NCI-H2227 (cell line): Measurements from ENCODE around the gene CNTNAP2.
"Not testable (repeated sequence)": the region's sequence is repeated elsewhere in the genome, so short reads cannot be mapped to it uniquely, and the experiment has no call there.

Experiments
- DNase-seq: peaks from one replicate; lab custom pipeline; 2025; ENCODE audit not compliant: unreplicated experiment; lab: John Stamatoyannopoulos, UW

Gene CNTNAP2

DNA sequence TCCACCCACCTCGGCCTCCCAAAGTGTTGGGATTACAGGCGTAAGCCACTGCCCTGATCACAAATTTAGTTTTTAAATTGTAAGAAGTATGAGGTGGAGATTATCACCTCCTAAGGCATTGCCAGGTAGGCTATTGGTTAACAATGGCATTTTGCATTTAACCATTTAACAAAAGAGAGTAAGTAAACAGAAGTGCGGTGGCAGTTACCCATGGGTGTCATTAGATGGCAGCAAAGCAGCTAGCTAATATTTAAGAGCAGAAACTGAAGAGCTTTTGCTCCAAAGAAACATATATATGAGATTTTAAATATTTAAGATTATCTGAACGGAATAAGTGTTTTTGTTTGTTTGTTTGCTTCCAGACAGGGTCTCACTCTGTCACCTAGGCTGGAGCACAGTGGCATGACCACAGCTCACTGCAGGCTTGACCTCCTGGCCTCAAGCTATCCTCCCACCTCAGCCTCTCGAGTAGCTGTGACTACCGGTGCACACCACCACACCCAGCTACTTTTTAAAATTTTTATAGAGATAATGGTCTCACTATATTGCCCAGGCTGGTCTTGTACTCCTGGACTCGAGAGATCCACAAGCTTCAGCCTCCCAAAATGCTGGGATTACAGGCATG, 2148.4 kb downstream of the CNTNAP2 start:
- peak; percentile 72 for DNase-seq

- DNase-seq = no peak
Observed at GRCh38 chr7:148265896-148266295, 2149.3 kb downstream of the CNTNAP2 start.

DNA sequence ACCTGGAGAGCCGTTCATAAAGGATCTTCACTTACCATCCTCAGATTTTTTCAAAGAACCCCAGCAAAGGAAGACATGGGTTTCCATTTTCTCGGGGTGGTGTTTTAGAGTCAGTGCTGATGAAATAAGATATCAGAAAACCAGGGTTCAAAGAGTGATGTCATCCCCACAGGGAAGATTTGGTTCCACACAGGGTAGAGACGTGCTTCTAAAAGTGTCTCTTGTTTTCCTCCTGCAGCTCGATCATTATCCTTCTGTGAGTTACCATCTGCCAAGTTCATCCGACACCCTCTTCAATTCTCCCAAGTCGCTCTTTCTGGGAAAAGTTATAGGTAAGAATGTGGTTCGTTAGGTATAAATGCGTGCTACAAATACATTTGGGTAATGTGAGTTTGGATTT, 2150.2 kb downstream of the CNTNAP2 start:
- DNase-seq = no peak

GRCh38 chr7:148270576-148270975, 2154.0 kb downstream of the CNTNAP2 start:
- no peak for DNase-seq

- DNase-seq = no peak
Observed at GRCh38 chr7:148274118-148274517, 2157.5 kb downstream of the CNTNAP2 start.

DNA sequence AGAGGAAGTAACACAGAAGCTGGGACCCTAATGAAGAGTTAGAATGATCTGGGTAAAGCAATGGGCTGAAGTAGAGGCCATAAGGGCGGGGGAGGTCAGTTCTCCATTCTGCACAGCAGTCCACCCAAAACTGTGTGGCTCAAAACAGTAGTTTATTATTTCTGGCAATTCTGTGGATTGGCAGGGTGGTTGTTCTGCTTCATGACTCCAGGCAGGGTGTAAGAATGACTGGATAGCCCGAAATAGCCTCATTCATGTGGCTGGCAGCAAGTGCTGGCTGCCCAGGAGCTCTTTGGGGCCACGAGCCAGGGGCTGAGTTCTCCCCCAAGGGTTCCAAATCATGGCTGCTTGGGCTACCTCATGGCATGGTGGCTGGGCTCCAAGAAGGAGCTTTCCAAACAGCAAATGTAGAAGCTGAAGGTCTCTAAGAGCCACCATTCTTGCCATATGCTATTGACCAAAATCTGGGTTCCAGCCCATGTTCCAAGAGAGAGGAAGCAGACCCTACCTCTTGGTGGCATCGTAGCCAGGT, 2158.8 kb downstream of the CNTNAP2 start:
- DNase-seq = no peak

GRCh38 chr7:148276314-148277041, 2159.9 kb downstream of the CNTNAP2 start:
- peak; percentile 51 for DNase-seq

- DNase-seq = no peak
Observed at GRCh38 chr7:148277042-148277660, 2160.6 kb downstream of the CNTNAP2 start.

DNA sequence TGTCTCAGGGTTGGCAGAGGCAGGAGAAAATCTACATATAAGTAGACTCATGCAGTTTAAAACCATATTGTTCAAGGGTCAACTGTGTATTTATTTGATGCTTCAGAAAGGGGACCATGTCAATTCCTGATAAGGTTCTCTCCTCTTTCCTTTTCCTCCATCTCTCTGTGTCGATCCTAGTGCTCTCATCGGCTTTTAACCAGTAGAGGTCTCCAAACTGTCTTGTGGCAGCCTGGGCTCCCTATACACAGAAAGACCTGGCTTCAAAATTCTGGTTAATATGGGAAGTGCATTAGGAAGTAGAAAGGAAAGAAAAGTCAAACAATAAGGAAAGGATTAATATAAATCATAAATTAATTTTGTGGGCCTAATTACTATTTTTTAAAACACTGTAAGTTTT, 2169.5 kb downstream of the CNTNAP2 start:
- peak; percentile 19 for DNase-seq

DNA sequence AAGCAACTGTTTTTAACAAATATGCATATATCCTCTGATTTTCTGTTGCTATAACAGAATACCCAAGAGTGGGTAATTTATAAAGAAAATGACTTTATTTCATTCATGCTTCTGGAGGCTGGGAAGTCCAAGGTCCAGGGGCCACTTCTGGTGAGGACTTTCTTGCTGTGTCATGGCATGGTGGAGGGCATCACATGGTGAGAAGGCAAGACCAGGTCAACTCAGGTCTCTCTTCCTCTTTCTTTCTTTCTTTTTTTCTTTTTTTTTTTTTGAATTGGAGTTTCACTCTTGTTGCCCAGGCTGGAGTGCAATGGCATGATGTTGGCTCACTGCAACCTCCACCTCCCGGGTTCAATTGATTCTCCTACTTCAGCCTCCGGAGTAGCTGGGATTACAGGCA, 2170.9 kb downstream of the CNTNAP2 start:
- DNase-seq = no peak

GRCh38 chr7:148288592-148289151, 2172.1 kb downstream of the CNTNAP2 start:
- DNase-seq = no peak

- no peak for DNase-seq
Observed at GRCh38 chr7:148289630-148290029, 2173.0 kb downstream of the CNTNAP2 start.

DNA sequence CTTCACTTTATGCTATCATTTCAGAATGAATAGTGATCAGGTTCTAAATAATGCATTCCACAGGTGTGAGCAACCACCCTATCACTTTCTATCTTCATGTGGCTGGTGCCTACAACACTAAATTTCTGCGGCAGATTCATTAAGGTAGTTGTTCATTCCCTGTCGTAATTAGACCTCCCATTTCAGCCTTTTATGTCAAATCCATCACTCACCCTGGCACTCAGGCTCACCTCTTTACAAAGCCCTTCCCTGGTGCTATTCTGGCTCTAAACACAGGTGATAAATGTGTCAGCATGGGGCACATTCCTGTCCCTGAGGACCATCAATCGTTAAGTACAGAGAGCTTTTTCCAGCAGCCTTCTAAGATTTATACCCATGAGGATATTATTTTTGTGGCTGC, 2173.9 kb downstream of the CNTNAP2 start:
- no peak for DNase-seq

DNA sequence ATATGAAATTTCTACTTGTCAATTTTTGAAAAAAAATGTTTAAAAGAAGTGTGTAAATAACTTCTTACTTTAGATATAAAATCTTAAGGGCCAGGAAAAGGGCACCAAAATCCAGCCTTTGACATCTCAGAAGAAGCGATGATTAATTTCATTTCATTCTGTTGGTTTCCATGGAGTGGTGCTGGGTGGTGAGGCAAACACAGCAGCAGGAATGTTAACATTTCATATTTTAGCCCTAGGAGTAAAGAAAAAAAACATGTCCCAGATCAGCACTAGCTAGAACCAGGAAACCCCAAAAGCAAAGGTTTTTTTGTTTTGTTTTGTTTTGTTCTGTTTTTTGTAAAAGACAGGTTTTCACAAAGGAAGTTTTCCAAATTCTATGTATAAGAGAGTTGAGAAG, 2175.2 kb downstream of the CNTNAP2 start:
- DNase-seq = no peak

GRCh38 chr7:148296994-148297644, 2180.5 kb downstream of the CNTNAP2 start:
- DNase-seq = no peak

- not testable (repeated sequence) for DNase-seq
Observed at GRCh38 chr7:148298768-148299167, 2182.2 kb downstream of the CNTNAP2 start.

- no peak for DNase-seq
Observed at GRCh38 chr7:148299350-148300276, 2183.0 kb downstream of the CNTNAP2 start.

GRCh38 chr7:148302436-148302835, 2185.8 kb downstream of the CNTNAP2 start:
- DNase-seq = not testable (repeated sequence)

- no peak for DNase-seq
Observed at GRCh38 chr7:148303295-148304082, 2186.9 kb downstream of the CNTNAP2 start.

DNA sequence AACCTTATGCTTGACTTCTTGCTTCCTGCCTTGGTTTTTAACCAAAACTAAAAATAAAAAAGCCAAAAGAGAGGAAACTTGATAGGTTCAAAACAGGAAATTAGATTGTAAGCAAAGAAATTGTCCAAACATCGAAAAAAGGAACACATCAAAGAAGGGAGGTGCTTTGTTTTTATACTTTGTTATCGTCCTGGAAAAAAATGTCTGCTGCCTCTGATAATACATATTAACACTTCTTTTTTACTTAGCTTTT, 2187.4 kb downstream of the CNTNAP2 start:
- no peak for DNase-seq
